ENCODE results near the gene C3orf33.

DNA sequence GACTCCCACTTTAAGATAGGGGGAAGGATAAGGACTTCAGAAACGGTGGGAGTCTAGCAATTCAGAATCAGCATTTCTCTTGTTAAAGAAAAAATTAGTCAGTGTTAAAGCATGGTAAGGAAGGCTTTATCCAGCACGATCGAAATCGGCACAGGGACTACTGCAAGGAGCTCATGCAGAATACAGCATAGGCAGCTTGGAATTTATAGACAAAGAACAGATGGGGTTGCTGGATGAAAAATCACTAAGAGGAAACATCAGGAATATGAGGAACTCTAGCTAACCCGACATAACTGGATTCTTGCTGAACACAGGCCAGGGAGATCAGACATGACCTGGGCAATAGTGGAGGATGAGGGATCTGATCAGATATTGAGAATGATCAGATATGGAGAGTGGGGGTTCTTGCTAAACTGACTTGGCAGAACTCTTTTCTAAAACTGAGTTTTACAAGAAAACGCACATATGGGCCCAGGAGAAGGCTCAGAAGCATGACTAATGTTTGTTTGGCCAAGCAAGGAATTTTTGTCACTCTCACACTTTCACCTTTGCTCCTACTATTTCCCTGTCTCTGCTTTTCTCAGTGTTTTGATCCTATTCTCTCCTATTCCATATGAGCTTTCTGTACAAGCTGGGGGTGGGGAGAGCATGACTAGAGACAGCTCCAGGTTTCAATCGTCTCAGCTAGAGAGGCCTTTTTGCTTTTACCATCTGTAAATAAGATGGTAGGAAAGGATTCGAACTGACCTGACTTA is 57.3 kb downstream of the C3orf33 start:
- TF ChIP-seq POLR2AphosphoS5 (IDR thresholded peaks at IDR 0.05) (no peak), EP300 (IDR thresholded peaks at IDR 0.05) (no peak), POLR2A (IDR thresholded peaks at IDR 0.05) (no peak)
- TF ChIP-seq, protein P1, sequence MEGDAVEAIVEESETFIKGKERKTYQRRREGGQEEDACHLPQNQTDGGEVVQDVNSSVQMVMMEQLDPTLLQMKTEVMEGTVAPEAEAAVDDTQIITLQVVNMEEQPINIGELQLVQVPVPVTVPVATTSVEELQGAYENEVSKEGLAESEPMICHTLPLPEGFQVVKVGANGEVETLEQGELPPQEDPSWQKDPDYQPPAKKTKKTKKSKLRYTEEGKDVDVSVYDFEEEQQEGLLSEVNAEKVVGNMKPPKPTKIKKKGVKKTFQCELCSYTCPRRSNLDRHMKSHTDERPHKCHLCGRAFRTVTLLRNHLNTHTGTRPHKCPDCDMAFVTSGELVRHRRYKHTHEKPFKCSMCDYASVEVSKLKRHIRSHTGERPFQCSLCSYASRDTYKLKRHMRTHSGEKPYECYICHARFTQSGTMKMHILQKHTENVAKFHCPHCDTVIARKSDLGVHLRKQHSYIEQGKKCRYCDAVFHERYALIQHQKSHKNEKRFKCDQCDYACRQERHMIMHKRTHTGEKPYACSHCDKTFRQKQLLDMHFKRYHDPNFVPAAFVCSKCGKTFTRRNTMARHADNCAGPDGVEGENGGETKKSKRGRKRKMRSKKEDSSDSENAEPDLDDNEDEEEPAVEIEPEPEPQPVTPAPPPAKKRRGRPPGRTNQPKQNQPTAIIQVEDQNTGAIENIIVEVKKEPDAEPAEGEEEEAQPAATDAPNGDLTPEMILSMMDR (IDR thresholded peaks at IDR 0.05) = no peak

Data from gastroesophageal sphincter (tissue), 3 donors.